OCI-LY3 (cell line): ENCODE data around the gene FAM107B.

Source experiments
- CTCF ChIP-seq: fragments of 200-600, 300-600 bp; sonication (generic); IDR thresholded peaks from 2 replicates; pipeline ENCODE4 v1.5.1; 2014; ENCODE audit warnings: antibody characterized with exemption, low read length, low read depth
- EZH2phosphoT487 ChIP-seq: fragments of 200-600 bp; shearing (Covaris generic); IDR thresholded peaks from 2 replicates; pipeline ENCODE4 v1.6.1; 2018; ENCODE audit warnings: antibody characterized with exemption, mixed run types, low read depth

DNA sequence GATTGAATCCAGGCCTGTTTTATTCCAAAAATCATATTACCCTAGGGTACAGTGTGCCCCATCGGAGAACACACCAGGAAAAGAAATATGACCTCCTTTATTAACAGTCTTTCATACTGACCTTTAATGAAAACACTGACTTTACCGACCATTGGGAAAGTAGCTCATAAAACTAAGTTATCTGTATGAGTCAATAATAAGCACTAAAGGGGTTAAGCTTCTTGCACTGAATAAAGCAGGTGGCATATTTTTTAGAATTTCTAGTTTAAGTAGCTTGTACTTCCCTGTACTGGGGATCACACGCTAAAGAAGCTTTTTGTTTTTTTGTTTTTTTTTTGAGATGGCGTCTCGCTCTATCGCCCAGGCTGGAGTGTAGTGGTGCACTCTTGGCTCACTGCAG is 199.8 kb downstream of the FAM107B start:
- TF ChIP-seq CTCF (no peak), EZH2phosphoT487 (no peak)
